Activated B cell treated with CpG ODN at 0.5 μM for 24 hours (primary cell): ENCODE data around the gene MILR1. TPM values are rescaled to one million over a fixed set of nuclear protein-coding genes. Genes with fewer than 3 reads are reported as not detected.
"Not testable (repeated sequence)": the region's sequence is repeated elsewhere in the genome, so short reads cannot be mapped to it uniquely, and the experiment has no call there.

Experiments used
- ATAC-seq: fragments of 200-7000 bp; cut with Tn5 transposase; one replicate; pipeline ENCODE4 v1.10.0; 2021; ENCODE audit warnings: low read depth, mild to moderate bottlenecking, moderate library complexity
- CTCF ChIA-PET: fragments of 350-600 bp; sonication (Branson Sonifier 250); formaldehyde crosslinking; loops from one replicate; lab custom pipeline; 2021; ENCODE audit warnings: antibody characterized with exemption; lab: Charles Lee
- POLR2A ChIA-PET: fragments of 350-600 bp; sonication (Branson Sonifier 250); formaldehyde crosslinking; loops from one replicate; lab custom pipeline; 2021; ENCODE audit warnings: antibody characterized with exemption; lab: Charles Lee
- DNase-seq: peaks from one replicate; pipeline ENCODE4 v3.0.0; 2022
- H3K27ac Mint-ChIP-seq: one replicate; pipeline ENCODE4 v1.8.0; 2020; ENCODE audit warnings: mixed read lengths
- H3K27me3 Mint-ChIP-seq: one replicate; pipeline ENCODE4 v1.8.0; 2021; ENCODE audit warnings: mixed read lengths
- H3K36me3 Mint-ChIP-seq: one replicate; pipeline ENCODE4 v1.8.0; 2021; ENCODE audit warnings: low read depth, mixed read lengths
- H3K4me1 Mint-ChIP-seq: one replicate; pipeline ENCODE4 v1.8.0; 2021; ENCODE audit warnings: mixed read lengths
- H3K4me3 Mint-ChIP-seq: one replicate; pipeline ENCODE4 v1.8.0; 2020; ENCODE audit warnings: mild to moderate bottlenecking, mixed read lengths
- H3K9me3 Mint-ChIP-seq: one replicate; pipeline ENCODE4 v1.8.0; 2020; ENCODE audit warnings: mixed read lengths
- intact Hi-C: fragments of 100-400 bp; cut with micrococcal nuclease; formaldehyde crosslinking; loops from one replicate; pipeline ENCODE4 v1.15.1; 2024
- total RNA-seq: library from RNA; stranded (reverse); gene quantifications from 2 replicates; pipeline ENCODE4 v1.2.3, GENCODE V29; 2022
- TF ChIP-seq, protein P1 (sequence below): fragments of 200-600 bp; IDR thresholded peaks from one replicate; pipeline ENCODE4 v1.8.0; 2022; ENCODE audit warnings: antibody characterized with exemption, mild to moderate bottlenecking

The MILR1 gene
- total RNA-seq, 1 donor from 2014 or later = 13.9 TPM

DNA sequence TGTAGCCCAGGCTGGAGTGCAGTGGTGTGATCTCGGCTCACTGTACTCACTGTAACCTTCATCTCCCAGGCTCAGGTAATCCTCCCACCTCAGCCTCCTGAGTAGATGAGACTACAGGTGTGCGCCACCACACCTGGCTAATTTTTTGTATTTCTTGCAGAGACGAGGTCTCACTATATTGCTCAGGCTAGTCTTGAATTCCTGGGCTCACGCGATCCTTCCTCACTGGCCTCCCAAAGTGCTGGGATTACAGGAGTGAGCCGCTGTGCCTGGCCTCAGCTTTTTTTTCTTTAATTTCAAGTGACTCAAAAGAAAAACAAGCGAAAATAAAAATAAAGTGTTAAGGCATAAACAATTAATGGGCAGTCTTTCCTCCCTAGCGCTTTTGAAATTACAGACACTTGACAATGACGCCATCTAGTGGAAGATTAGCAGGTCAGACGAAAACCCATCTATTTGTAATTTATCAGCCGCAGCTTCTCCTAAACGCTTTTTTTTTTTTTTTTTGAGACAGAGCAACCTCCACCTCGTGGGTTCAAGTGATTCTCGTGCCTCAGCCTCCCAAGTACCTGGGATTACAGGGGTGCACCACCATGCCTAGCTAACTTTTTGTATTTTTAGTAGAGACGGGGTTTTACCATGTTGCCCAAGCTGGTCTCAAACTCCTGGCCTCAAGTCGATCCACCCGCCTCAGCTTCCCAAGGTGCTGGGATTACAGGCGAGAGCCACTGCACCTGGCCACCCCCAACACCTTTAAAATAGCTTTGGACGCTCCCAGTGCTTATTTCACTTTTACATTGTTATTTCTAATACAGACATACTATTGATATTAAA is 30.2 kb upstream of the MILR1 start:
- Mint-ChIP-seq H3K4me1 (peaks cover 13% of the 10 kb centered on the region), H3K27me3 (no peaks in the 10 kb centered on the region), H3K27ac (no peak overlapping the region), H3K4me3 (no peak overlapping the region), H3K9me3 (no peaks in the 10 kb centered on the region), H3K36me3 (no peaks in the 10 kb centered on the region)
- TF ChIP-seq, protein P1, sequence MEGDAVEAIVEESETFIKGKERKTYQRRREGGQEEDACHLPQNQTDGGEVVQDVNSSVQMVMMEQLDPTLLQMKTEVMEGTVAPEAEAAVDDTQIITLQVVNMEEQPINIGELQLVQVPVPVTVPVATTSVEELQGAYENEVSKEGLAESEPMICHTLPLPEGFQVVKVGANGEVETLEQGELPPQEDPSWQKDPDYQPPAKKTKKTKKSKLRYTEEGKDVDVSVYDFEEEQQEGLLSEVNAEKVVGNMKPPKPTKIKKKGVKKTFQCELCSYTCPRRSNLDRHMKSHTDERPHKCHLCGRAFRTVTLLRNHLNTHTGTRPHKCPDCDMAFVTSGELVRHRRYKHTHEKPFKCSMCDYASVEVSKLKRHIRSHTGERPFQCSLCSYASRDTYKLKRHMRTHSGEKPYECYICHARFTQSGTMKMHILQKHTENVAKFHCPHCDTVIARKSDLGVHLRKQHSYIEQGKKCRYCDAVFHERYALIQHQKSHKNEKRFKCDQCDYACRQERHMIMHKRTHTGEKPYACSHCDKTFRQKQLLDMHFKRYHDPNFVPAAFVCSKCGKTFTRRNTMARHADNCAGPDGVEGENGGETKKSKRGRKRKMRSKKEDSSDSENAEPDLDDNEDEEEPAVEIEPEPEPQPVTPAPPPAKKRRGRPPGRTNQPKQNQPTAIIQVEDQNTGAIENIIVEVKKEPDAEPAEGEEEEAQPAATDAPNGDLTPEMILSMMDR = no peak
- ATAC-seq (peak; percentile 66), DNase-seq (no peak)
- CTCF ChIA-PET = interaction anchor here (0.7 to 8.8 kb wide), 31 partner anchors 10 to 530 kb away, joined by 3 to 174 read pairs (median 4); partner anchors contain the start of genes CEP95, DDX5 and POLG2
- intact Hi-C loops = loop anchor here (1.0 kb wide), 2 partner anchors 97 to 111 kb away; no protein-coding TSS in a partner anchor
- POLR2A ChIA-PET = interaction anchor here (0.6 to 7.3 kb wide), 7 partner anchors 30 to 419 kb away, joined by 3 to 82 read pairs (median 5); partner anchors contain the start of genes CEP95, DDX5 and POLG2

DNA sequence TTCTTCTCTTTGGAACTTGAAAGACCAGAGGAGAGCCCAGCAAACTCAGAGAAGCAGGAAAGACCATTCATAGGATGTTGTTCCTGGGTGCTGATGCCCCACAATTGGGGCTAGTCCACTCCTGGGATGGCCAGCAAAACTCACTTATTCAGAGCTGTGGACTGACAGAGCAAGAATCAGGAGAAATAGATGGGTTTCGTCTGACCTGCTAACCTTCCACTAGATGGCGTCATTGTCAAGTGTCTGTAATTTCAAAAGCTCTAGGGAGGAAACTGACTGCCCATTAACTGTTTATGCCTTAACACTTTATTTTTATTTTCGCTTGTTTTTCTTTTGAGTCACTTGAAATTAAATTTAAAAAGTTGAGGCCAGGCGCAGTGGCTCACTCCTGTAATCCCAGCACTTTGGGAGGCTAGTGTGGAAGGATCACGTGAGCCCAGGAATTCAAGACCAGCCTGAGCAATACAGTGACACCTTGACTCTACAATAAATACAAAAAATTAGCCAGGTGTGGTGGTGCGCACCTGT is 28.7 kb upstream of the MILR1 start:
- peaks cover 4% of the 10 kb centered on the region for H3K4me1 Mint-ChIP-seq
- ATAC-seq (peak; percentile 78), DNase-seq (no peak)
- ChIA-PET POLR2A (interaction anchor here (0.6 to 7.3 kb wide), 5 partner anchors 71 to 540 kb away, joined by 3 to 82 read pairs (median 5); partner anchors contain the start of genes CEP95, DDX5 and POLG2), CTCF (interaction anchor here (0.6 to 8.8 kb wide), 39 partner anchors 9 to 357 kb away, joined by 3 to 174 read pairs (median 5); partner anchors contain the start of genes CEP95, DDX5, MILR1 and POLG2)
- no peaks in the 10 kb centered on the region for H3K9me3 Mint-ChIP-seq
- no peak overlapping the region for H3K27ac Mint-ChIP-seq
- TF ChIP-seq, protein P1 = peak; percentile 30
- no peaks in the 10 kb centered on the region for H3K36me3 Mint-ChIP-seq
- no peak overlapping the region for H3K4me3 Mint-ChIP-seq
- no peaks in the 10 kb centered on the region for H3K27me3 Mint-ChIP-seq
- intact Hi-C loops = loop anchor here (1.0 to 5.0 kb wide), 7 partner anchors 37 to 317 kb away; partner anchors contain the start of gene POLG2

DNA sequence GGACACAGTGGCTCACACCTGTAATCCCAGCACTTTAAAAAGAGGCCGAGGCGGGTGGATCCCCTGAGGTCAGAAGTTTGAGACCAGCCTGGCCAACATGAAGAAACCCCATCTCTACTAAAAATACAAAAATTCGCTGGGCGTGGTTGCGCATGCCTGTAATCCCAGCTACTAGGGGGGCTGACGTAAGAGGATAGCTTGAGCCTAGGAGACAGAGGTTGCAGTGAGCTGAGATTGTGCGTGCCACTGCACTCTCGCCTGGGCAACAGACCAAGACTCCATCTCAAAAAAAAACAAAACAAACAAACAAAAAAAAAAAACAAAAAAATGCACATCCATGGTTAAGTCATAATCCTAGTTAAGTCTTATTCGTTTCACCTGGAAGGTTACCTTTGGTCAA is 26.8 kb upstream of the MILR1 start:
- H3K36me3 Mint-ChIP-seq, H3K4me1 Mint-ChIP-seq, DNase-seq: not testable (repeated sequence)

DNA sequence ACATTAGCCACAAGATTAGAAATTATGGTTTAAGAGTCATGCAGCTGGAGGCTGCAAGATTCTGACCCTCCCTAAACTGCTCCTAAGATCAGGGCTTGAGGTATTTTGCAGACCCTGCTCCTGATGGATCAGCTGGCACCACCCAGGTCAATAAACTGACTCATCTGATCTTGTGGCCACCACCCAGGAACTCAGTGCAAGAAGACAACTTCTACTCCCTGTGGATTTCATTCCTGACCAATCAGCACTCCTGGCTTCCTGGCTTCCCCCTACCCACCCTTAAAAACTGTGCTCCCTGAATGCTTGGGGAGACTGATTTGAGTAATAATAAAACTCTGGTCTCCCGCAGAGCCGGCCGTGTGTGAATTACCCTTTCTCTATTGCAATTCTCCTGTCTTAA is 25.0 kb upstream of the MILR1 start:
- intact Hi-C loops = loop anchor here (5.0 kb wide), 1 partner anchor 33 kb away; no protein-coding TSS in a partner anchor
- no peaks in the 10 kb centered on the region for H3K27me3 Mint-ChIP-seq
- ChIA-PET POLR2A (no interaction called here), CTCF (interaction anchor here (0.8 kb wide), 2 partner anchors 11 to 67 kb away, joined by 3 read pairs; no protein-coding TSS in a partner anchor)
- ATAC-seq (no peak), DNase-seq (no peak)
- no peaks in the 10 kb centered on the region for H3K36me3 Mint-ChIP-seq
- no peak overlapping the region for H3K27ac Mint-ChIP-seq
- H3K4me3 Mint-ChIP-seq = no peak overlapping the region
- H3K4me1 Mint-ChIP-seq = peaks cover under 1% of the 10 kb centered on the region
- TF ChIP-seq, protein P1 = no peak
- no peaks in the 10 kb centered on the region for H3K9me3 Mint-ChIP-seq

More for the DNA sequence above, 26.8 kb upstream of the MILR1 start:
- H3K4me3 Mint-ChIP-seq, ATAC-seq, H3K27me3 Mint-ChIP-seq, H3K27ac Mint-ChIP-seq, H3K9me3 Mint-ChIP-seq: not testable (repeated sequence)
- CTCF ChIA-PET = interaction anchor here (0.7 to 8.8 kb wide), 8 partner anchors 9 to 227 kb away, joined by 3 to 174 read pairs (median 32); partner anchors contain the start of genes CEP95, DDX5 and POLG2
- intact Hi-C loops = loop anchor here (5.0 kb wide), 1 partner anchor 35 kb away; no protein-coding TSS in a partner anchor
- POLR2A ChIA-PET = interaction anchor here (1.7 to 7.3 kb wide), 2 partner anchors 74 to 84 kb away, joined by 5 to 82 read pairs; partner anchors contain the start of genes CEP95, DDX5 and POLG2

DNA sequence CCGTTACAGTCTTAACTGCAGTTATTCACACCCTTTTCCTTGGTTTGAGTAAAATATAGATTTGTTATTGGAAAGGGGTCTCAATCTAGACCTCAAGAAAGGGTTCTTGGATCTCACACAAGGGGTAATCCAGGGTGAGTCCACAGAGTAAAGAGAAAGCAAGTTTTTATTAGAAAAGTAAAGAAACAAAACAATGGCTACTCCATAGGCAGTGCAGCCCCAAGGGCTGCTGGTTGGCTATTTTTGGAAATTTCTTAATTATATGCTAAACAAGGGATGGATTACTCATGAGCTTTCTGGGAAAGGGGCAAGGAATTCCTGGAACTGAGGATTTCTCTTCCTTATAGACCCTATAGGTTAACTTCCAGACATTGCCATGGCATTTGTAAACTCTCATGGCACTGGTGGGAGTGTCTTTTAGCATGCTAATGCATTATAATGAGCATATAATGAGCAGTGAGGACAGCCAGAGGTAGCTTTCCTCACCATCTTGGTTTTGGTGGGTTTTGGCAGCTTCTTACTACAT is 24.5 kb upstream of the MILR1 start:
- H3K27me3 Mint-ChIP-seq = no peaks in the 10 kb centered on the region
- H3K4me3 Mint-ChIP-seq = no peak overlapping the region
- ATAC-seq = no peak
- DNase-seq = no peak
- ChIA-PET POLR2A (no interaction called here), CTCF (interaction anchor here (0.8 kb wide), 1 partner anchor 11 kb away, joined by 3 read pairs; no protein-coding TSS in a partner anchor)
- no peaks in the 10 kb centered on the region for H3K9me3 Mint-ChIP-seq
- TF ChIP-seq, protein P1 = no peak
- intact Hi-C loops = loop anchor here (5.0 kb wide), 1 partner anchor 33 kb away; no protein-coding TSS in a partner anchor
- no peak overlapping the region for H3K27ac Mint-ChIP-seq
- H3K4me1 Mint-ChIP-seq = no peaks in the 10 kb centered on the region
- H3K36me3 Mint-ChIP-seq = no peaks in the 10 kb centered on the region
